Activated T-helper 1 cell treated with Interleukin-2 at 50 U/mL for 16 hours (primary cell): ENCODE measurements around the gene DDX17.

ENCODE experiments used
- DNase-seq: peaks from one replicate; pipeline ENCODE4 v3.0.0-alpha.2; 2020; ENCODE audit warnings: low read depth

The DDX17 gene

DNA sequence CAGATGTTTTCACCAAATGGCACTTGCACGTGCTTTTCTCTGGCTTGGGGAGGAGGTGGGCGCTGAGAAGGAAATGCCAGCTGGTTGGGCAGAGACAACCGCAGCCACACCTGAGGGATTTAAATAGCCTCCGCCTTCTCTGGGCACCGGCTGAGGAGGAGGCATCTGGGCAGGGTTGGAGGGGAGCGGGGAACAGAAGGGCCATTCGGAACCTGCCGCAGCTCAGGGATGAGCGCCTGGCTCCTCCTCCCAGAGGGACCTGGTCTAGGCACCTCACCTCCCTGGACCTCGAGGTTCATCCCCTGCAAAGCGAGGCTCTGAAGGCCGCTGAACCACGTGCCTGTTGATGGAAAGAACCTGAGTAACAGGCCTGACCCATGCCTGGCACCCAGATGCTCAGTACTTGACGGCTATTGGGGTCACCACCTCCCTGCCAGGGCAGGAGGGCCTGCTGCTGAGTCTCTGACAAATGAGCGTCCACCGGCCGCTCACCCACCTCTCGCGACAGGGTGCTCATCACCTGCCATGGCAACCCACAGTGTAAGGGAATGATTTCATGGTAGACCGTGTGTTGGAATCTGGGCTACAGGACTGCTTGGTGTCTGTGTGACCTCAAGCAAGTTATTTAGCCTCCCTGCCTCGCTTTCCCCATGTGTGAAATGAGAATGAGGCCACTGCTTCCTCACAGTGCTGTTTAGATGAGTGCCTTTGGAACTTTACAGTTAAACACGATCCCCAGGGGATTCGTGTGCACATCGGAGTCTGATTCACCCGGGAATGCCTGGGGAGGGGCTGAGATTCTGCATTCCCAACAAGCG is 40.2 kb downstream of the DDX17 start:
- DNase-seq: no peak

DNA sequence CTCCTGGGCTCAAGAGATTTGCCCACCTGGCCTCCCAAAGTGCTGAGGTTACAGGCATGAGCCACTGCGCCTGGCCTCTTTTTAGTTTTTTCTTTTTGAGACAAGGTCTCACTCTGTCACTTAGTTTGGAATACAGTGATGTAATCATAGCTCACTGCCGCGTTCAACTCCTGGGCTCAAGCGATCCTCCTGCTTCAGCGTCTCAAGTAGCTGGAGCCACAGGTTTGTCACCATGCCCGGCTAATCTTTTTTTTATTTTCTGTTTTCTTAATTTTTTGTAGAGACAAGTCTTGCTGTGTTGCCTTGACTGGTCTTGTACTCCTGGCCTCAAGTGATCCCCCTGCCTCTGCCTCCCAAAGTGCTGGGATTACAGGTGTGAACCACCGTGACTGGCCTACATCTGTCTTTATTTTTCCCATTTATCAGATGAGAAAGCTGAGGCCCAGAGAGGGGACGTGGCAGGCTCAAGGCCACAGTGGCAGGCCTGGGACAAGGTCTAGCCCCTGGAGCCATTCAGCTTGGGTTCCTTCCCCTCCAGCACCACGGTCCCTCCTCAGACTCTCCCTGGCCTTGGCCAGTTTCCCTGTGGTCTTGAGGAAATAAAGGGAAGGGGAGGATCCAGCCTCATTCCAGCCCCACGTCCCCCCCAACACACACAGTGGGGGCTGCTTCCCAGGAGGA is 41.0 kb downstream of the DDX17 start:
- no peak for DNase-seq

DNA sequence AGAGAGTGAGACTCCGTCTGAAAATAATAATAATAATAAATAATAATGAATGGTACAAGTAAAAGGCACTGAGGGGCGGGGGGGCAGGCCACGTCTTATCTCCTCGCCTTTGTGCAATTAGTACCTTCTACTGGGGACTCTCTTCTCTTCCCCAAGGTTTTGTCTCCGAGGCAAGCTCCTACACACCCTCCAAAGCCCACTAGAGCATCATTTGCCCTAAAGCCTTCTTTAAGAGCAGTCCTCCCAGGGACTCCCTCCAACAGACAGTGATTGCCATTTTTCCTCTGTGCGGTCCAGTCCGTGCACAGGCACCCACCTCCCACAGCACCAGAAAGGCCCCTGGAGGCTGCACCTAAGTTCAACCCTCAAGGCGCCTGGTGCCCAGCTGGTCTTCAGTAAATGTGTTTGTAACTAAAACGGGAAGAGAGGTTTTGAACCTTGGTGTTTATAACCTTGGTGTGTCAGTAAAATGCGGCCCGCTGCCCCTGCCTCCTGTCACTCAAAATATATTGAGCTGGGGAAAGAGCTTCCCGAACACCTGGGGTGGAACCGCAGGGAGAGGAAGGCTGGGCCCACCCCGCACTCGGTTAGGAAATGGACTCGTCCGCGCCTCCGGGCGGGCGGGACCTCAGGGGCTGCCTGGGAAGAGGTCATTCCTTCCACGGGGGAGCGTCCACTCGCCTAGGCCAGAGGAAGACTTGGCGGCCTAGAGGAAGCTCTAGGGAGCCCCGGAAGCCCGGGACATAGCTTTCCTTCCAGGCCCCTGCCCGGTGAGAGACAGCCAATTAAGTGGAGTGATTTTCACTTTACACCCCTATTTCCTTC is 42.9 kb downstream of the DDX17 start:
- DNase-seq: no peak

DNA sequence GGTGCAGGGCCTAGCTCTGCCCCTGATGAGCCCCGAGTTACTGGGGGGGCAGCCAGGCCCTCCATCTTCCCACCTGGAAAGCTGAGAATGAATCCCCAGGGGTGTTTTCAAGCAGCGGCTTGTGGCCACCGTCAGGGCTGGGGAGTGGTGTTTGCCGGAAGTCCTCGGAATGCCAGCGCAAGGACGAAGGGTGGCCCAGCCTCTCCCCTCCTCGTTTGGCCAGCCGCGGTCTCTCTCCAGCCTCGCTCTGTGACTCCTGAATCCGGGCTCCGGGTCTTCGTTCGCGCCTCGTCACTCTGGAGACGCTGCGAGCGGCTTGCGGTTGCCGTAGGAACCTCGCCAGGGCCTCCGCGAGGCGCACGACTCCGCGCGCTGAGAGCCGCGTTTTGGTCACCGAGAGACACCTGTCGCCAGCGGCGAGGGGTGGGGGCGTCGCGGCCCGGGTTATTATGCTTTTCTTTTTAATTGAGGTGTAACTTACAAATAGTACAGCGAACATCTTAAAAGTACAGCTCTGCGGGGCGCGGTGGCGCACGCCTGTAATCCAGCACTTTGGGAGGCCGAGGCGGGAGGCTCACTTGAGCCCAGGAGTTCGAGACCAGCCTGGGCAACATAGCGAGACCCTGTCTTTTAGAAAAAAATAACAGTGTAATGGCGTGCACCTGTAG is 44.6 kb downstream of the DDX17 start:
- DNase-seq: peak; percentile 6

DNA sequence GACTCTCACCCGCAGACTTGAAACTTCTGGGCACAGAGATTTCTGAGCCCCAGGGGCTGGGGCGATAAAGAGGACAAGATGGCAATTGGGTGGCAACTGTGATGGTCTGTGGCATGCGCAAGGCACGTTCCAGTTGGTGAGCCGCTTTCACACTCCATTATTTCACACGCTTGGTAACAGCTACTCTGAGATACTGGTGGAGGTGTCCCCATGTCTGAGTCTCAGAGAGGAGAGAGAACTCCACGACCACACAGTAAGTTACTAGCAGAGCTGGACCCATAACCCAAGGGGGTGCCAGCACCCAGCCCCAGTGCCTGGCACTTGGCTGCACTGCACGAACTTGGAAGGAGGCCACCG is 45.1 kb downstream of the DDX17 start:
- no peak for DNase-seq

DNA sequence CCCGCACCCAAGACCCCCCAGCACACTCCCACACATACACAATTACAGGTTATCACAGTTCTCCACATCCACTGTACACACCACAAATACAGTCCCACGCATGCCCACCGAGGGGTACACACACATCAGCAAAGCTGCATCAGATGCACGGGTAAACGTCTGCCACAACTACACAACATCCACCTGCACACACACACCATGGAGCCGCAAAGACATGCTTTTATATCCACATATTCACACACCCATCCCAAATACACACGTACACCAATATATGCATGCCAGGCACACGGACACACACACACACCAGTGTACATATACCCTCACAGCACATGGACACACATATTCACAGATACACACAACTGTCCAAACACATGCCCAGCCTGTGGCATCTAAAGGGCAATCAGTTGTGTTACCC is 45.7 kb downstream of the DDX17 start:
- no peak for DNase-seq

DNA sequence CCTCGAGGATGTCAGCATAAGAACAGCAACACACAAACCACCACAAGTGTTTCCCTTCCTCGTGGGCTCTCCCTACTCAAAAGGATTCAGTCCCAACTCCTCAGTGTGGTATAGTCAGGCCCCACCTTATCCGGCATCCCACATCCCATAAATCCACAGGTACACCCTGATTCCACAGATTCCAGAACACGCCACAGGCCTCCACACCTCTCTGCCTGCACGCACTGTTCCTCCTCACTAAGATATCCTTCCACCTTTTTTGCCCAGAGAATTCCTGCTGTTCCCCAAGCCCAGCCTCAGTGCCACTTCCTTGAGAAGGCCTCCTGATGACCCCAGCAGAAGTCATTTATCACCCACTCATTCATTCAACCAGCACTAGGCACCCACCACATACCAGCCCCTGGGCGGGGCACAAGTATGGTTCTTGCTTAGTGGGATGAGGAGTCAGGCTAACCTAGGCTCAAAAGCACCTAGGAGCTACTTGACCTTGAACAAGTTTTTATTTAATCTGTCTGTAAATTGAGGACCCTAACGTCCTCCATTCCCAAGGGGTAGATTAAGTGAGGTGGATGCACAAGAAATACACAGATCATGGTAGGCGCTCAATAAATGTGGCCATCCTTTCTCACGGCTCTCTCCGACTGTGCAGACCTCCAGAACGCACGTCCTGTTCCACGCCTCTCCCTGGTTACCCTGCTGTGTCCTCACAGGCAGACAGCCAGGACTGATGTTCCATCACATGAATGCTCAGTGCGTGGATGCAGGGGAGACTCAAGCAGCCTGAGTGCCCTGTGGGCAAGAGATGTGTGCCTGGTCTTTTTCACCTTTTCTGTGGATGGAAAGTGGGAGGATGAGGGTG is 49.0 kb downstream of the DDX17 start:
- DNase-seq: no peak

DNA sequence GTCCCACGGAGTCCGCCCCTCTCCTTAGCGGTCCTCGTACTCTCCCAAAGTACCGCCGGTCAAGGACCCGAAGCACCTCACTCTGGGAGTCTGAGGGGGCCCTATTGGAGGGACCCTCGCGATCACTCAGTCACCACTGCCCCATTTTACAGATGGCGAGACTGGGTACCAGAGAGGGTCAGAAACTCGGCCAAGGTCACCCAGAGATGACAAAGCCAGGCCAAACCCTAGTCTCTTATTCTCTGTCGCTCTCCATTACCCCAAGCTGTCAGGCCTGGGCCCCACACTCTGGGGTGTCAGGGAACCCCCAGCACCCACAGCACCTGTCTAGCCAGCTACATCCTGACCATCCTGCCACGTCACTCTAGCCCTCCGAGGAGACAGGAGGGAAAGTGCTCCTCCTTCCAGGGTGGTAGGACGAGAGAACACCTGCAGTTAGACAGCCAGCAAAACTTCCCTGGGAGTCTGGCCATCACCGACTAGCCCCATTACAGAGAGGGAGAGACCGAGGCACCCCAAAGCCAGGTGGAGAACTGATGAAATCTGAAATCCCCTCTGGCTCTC is 49.8 kb downstream of the DDX17 start:
- no peak for DNase-seq

DNA sequence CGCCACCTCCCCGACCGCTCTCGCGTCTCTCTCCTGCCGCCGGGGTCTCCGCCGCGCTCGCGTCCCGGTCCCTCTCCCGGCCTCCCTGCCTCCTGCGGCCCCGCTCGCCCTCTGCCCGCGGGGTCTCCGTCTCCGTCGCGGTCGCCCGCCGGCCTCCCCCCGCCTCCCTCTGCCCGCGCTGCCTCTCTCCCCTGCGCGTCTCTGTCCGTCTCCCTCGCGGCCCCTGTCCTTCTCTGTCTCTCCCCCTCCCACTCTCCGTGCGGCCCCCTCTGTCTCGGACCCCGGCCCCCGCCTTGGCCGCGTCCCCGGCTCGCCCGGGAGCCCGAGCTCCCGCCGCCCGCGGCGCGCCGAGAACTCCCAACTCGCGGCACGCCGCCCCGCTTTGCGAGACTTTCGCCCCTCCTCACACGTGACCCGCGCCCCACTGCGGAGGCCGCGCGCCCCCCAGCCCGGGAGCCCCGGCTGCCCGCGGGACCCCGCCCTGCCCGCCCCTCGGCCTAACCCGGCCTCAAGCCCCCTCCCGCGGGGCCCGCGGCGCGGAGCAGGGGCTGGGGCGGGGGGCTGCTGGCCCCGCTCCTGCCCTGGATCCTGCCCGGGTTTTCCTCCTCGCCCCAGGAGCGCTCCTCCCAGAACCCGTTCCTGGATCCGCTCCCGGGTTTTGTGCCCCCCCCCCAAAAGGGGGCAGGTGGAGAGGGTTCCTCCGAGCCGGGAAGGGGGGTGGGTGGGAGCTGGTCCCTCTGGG is 50.4 kb downstream of the DDX17 start:
- no peak for DNase-seq

DNA sequence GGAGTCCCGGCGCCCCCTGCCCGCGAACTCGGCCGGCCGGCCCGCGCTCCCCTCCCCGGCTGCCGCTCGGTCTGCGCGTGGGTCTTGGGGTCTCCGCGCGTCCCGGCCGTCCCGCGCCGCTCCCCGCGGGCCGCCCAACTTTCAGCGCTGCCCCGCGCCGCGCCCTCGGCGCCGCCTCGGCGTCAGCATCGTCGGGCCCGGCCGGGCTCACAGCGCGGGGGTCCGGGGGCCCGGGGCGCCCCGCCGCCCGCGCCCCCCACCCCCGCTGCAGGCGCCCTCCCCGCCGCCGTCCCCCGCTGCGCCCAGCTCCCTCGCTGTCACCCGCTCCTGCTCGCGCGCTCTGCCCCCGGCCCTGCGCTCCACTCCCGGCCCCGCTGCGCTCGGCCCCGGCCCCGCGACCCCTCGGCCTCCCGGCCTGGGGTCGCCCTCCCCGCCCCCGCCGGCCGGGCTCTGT is 51.0 kb downstream of the DDX17 start, which contains the start of gene KCNJ4:
TSS of gene KCNJ4 (minus strand) at position 124 of the 454 bp plus-strand sequence. CDS start 27,067 bp downstream, outside the sequence.
- DNase-seq: no peak

DNA sequence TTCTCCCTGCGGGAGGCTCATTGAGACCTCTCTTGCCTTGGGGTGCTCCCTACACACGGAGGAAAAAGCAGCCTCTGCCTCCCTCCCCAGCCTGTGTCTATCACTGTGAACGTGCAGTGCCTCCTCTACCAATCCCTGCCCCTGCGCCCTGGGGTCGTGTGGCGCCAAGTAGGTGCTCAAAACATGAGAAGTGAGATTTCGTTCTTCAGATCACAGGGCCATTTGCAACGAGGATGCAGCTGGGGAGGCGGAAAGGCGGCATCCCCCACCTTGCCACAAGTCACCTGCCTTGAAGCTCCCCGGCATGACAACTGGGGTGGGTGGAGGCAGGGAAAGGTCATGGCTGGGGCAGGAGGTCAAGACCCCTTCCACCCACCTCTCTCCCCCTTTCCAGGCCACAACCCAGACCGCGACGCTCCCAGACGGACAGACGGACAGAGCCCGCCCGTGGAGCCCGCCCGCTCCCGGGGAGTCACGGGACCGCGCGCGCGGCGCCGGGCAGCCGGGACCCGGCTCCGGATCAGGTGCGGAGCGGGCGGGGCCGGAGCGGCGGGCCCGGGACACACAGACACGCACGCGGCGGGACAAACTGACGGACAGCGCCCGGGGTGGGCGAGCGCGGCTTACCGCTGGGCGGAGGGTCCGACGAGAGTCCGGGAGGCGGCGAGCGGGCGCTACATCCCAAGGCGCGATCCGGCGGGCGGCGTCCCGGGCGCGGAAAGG is 51.6 kb downstream of the DDX17 start:
- DNase-seq: no peak

DNA sequence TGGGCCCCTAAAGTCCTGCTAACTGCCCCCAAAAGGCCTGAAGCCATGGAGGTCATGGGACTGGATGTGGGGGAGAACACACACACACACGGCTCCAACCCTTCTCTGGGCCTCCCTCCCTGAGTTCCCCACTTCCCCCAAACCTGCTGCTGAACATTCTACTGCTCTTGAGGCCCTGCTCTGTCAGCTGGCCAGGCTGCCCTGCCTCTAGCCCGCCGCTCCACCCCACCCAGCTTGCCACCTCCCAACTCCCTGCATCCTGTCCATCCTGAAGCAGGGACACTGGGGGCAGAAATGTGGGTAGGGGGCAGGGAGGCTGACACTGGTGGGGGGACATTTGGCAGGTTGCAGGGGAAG is 52.1 kb downstream of the DDX17 start:
- DNase-seq: no peak

DNA sequence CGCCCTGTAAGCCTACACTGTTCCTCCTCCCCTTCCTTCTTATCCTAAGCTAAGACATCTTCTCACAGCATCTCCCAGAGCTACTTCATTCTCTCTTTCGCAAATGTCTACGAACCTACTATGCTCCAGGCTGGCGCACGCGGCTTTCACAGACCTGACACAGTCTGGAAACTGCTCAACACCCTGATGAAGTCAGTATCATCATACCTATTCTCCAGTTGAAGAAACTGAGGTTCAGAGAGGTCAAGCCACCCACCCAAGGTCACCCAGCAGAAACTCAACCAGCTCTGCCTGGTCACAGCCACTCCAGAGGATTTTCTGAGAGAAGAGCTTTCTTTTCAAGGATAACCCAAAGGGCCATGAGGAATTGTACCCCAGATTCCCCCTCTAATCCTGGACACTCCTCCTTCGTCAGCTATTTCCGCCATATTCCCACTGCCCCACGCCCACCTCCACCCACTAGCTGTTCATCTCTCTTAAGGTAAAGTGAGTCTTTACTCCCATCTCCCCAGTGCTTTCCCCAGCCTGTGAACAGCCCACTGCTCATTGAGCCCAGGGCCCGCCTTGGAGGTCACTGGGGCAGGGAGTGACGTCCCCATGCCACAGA is 52.9 kb downstream of the DDX17 start:
- no peak for DNase-seq

DNA sequence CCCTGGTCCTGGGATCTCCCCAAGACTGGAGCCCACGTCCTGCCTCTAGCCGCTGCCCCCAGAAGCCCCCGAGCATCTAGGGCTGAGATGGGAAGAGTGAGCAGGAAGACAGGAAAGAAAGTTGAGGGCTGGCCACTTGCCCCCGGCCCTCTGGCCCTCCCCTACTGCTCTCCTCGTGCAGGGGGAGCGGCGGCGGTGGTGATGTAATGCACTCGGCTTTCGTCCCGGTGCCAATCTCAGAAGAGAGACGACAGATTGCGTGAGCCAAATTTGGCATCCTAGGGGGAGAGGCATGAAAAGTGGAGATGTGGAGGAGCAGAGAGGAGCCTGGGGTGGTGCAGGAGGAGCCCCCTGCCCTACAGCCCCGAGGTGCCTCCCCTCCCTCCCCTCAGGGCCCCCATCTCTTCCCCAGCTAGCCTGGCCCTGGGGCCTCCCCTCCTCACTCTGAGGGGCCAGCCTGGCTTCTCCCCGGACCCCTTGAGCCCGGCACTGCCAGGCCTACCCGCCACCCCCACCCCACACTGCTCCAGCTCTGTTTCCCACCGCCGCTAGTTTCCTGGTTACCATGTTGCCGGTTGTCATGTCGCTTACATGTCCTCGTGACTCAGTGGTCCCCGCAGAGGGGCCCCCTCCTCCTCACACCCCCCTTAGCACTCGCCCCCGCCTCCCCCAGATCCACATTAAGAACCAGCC is 53.6 kb downstream of the DDX17 start:
- DNase-seq: no peak

DNA sequence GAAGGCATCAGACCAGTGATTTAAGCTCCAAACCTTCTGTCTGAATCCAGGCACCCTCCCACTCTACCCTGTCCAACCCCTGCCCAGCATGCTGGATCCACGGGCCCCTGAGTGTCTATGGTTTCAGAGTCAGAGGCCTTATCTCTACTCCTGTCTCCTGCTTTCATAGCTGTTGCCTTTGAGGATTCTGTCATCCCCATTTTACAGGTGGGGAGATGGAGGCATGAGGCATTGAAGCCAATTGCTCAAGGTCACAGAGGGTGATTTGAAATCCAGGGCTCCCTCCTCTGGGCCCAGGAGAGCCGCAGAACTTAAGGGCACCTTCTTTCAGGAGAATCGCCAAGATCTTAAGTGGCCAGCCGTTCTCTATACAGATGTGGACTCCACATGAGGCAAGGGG is 54.2 kb downstream of the DDX17 start:
- no peak for DNase-seq

DNA sequence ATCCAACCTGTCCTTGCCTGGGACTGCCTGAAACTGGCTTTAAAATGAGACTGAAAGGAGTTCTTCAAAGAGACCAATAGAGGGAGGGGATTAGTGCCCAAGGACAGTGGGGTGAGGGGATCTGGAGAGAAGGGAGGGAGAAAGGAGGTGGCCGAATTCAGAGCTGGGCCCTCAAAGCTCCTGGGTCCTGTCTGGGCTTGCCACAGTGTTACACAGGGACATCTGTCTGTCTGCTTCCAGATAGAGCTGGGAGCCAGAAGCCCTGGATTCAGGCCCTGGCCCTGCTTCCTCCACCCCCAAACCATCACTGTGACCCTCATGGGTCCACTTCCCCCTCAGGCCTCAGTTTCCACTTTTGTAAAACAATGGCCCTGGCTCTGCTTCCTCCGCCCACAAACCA is 54.7 kb downstream of the DDX17 start:
- DNase-seq: no peak

DNA sequence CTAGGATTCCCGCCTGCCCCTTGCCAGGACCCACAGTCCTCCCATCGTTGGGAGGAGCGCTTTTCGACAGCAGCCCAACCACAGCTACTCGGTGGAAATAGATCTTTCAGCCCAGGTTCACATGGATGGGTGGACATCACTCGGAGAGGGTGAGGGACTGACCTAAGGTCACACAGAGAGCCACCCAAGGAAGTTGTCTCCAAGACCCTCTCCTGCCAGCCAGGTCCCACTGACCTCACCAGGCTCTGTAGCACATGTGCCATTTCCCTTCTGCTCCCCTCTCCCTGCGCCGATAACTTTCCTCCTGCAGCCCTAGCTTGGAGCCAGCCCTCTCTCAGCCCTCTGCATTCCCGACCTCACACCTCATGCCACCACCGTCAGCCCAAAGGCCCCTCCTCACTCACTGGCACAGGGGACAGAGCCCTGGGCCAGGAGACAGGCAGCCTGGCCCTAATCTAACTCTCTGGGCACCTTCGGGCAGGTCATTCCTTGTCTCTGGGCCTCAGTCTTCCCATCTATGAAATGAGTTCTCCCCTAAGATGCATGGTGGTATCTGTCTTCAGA is 55.8 kb downstream of the DDX17 start:
- DNase-seq: no peak

DNA sequence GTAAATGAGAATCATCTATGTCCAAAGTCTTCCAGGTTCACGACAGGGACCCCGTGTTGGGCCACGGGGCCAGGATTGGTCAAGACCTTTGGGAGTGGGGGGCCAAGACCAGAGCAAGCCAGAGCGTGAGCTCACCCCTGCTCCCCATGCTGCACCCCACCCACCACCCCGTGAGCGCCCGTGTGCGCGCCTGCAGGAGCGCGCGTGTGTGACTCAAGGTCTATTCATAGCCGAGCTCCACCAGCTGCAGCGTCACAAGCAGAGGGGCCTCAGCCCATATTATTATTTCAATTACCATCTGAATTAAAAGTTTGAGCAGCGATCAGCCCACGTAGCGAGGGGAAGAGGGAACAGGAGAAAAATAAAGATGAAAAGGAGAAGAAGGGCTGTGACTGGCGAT is 56.3 kb downstream of the DDX17 start:
- DNase-seq: no peak
